NCI-H1417 (cell line): ENCODE results near the gene BRAF.
"Not testable (repeated sequence)": the region's sequence is repeated elsewhere in the genome, so short reads cannot be mapped to it uniquely, and the experiment has no call there.

ENCODE experiments used
- DNase-seq, 3 experiments: peaks; one replicate each; lab custom pipeline; 2025; lab: John Stamatoyannopoulos, UW

The BRAF gene

DNA sequence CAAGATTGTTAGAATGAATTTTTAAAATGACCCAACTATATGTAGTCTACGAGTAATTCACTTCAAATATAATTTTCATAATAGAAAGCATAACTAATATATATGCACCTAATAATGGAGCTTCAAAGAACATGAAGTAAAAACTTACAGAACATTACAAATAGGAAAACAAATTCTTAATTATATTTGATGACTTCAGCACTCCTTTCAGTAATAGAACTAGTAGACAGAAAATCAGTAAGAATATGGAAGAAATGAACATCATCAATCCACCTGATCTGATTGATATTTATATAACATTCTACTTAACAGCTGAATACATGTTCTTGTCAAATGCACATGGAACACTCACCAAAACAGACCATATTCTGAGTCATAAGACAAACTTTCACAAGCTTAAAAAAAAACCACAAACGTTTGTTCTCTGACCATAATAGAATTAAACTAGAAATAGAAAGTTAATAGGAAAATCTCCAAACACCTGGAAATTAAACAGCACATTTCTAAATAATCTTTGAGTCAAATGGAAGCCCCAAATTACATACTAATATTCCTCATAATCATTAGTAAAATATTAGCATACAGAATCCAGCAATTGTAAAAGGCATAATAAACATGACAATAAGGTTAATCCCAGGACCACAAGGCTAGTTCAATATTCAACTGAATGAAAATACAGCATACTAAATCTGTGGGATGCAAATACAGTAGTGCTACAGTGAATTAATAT lies 48.0 kb downstream of the BRAF start:
- DNase-seq: no peak

DNA sequence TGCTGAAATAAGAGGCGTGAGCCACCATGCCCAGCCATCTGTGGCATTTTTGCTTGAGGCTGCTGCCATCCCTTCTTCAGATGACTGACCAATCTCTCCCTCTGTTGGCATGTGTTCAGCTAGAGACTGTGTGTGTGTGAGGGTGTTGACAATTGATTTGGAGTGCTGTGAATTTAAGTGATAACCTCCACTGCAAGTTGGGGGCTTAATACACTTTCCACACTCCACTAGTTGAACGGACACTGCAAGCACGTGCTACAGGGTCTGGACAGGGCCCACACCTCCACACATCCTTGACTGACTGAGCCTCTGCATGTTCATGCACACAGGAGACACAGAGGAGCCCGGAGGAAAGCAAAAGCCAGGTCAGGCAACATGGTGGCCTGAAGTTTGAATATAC lies 51.3 kb downstream of the BRAF start:
- DNase-seq: no peak

DNA sequence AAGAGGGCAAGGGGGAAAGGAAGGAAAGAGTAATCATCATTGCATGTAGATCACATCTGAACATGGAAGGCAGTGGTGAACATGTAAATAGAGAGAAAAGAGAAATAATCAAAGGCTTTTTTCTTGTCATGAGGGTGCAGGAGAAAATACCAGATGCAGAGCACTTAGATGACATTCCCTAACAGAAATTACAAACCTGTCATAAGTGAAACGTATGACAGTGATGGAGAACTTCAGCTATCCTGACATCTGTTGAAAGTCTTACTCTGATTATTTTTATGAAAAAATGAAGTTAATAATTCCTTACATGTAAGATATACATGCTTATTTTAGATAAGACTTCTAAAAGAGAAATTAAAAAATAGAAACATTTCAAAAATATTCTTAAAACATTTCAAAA lies 54.7 kb downstream of the BRAF start:
- DNase-seq: no peak

DNA sequence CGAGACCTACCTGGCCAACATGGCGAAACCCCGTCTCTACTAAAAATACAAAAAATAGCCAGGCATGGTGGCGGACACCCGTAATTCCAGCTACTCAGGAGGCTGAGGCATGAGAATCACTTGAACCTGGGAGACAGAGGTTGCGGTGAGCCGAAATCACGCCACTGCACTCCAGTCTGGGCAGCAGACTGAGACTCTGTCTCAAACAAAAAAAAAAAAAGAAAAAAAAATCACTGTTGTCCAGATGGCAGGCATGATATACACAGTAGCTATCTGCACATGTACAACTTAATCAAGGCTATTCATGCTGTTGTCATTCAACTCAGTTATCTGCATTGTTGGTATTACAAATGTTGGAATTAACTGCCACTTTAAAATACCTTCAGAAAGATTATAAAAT lies 55.3 kb downstream of the BRAF start:
- DNase-seq: no peak

DNA sequence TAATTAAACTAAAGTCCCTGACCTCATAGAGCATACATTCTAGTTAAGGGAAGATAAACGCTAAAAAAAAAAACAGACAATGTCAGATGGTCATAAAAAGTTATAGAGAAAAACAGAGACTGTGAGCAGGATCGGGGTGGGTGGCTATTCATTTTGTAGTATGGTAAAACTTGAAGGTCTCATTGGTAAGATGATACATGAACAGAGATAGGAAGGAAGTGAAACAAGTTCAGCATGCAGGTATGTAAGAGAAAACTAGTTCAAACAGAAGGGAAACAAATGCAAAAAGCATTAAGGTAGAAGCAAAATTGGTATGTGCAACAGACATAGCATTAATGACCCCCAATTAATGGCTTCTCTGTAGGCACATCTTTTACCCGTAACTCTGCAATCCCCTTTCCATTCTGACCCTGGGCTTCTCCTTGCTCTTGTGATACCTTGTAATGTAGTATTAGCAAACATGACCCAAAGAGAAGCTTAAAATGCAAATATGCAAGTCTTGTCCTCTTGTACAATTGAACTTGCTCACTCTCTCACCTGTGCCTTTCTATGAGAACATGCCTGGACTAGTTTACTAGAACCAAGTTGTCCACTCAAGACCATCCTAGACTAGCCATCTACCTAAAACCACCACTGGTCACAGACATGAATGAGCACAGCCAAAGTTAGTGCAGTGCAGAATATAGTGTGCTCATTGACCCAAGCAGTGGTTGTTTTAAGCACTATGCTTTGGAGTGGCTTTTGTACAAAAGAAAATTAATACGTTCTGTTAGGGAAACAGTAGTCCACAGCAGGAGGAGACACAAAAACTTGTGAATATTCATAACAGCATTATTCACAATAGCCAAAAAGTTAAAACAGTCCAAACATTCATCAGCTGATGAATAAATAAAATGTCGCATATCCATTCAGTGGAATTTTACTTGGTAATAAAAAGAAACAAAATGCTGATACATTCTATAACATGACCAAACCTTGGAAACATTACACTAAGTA lies 57.0 kb downstream of the BRAF start:
- no peak for DNase-seq

DNA sequence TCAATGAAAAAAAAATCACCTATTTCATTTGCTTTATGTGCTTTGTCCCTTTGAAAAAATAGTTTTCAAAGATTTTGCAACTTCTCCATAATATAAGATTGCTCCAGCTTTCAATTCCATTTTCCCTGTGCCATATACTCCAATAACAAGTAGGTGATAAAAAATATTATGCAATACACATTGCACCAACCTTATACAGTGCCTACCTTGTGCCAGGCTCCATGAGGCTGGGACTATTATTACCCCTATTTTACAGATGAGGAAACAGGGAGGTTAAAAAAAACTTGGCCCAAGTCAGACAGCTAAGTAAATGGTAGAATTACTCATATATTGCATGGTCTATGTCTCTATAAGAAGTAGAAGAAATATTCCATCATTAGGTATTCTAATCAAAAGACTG lies 57.8 kb downstream of the BRAF start:
- no peak for DNase-seq

DNA sequence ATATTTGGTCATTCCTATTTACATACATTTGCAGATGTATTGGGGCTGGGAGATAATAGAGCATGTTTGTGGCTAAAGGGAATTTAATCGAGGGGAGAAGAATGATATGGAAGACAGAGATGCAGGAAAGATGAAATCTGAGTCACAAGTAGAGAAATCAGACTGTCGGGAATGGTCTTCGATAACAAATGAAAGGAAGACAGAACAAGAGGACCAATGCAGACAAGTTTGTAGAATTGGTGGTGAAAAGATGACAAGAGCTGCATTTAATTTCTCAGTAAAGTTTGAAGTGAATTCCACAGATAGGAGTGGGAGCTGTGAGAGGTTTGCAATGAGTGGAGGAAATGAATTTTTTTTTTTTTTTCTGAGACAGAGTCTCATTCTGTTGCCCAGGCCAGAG lies 60.0 kb downstream of the BRAF start:
- no peak for DNase-seq

DNA sequence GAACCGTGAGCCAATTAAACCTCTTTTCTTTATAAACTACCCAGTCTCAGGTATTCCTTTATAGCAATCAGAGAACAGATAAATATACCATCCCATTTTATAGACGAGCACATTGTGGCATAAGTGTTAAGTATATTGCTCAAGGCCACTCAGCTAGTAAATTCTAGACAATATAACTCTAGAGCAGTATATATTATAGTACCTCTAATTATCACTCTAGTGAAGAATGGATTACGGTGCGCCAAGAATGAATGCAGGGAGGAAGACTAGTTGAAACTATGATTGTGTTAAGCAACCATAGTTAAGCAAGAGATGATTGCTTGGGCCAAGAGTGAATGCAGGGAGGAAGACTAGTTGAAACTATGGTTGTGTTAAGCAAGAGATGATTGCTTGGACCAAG lies 60.9 kb downstream of the BRAF start:
- no peak for DNase-seq

DNA sequence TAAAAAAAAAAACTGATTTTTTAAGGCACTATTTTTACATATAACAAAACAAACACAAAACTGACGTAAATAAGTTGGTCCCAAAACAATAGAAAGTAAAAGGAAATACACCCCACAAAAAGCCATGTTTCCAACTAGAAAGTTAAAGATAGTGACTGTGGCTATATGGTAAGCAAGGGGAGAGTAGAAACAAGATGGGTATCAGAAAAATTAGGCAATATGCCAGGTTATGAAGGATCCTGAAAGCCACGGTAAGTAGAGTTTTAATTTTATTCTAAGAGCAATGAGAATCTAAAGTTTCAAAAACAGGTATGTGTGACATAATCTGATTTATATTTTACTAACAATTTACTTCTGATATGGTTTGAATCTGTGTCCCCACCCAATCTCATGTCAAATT lies 61.5 kb downstream of the BRAF start:
- no peak for DNase-seq

DNA sequence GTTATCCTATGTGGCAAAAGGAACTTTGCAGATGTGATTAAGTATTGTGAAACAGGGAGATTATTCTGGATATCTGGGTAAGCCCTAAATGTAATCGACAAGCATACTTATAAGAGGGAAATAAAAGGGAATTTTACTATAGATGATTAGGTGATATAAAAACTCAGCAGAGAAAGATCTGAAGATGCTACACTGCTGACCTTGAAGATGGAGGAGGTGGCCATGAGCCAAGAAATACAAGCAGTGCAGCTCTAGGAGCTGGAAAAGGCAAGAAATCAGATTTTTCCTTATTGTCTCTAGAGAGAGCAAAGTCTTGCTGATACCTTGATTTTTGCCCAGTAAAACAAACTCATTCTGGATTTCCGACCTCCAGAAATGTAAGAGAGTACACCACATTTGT lies 67.7 kb downstream of the BRAF start:
- no peak for DNase-seq

DNA sequence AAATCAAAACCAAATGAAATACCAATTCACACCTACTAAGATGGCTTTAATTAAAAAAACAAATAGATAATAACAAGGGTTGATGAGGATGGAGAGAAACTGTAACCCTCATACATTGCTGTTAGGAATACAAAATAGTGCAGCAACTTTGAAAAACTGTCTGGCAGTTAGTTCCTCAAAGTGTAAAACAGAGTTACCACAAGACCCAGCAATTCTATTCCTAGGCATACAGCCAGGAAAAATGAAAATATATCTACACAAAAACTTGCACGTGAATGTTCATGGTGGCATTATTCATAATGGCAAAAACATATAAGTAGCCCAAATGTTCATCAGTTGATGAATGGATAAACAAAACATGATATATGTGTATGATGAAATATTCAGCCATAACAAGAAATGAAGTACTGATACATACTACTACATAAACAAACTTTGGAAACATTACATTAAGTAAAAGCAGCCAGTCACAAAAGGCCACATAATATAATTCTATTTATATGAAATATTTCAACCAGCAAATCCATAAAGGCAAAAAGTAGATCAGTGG lies 83.5 kb downstream of the BRAF start:
- no peak for DNase-seq

DNA sequence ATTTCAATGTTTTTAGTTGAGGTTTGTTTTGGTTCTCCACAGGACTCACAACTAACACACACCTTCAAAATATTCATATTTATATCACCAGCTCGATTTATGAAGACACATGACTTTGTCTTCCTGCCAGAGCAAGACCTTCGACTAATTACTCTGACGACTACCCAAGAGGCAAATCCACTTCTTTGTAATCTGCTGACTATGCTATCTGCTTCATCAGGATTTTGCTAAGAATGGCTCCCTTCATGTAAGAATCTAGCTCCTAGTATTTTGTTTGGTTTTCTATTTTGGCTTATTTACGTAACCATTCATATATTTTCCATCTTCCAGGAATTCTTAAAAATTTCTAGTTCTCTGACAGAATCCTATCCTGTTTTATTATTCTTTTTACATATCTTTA lies 93.0 kb downstream of the BRAF start:
- DNase-seq: no peak

DNA sequence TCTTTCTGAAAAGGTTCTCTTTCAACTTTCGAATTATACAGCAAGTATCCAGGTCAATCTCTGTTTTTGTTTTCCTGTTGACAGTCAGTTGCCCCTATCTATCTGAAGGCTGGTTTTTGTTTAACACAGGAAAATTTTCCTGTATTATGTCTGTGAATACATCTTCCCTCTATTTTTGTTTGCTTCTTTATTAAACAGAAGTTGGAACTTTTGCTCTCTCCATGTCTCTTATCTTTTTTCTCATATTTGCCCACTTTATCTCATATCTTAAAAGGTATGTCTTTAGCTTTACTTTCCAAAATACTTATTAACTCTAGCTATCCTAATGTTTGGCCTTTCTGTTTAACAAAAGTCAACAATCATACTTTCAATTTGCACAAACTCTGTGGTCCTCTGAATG lies 95.0 kb downstream of the BRAF start:
- no peak for DNase-seq

DNA sequence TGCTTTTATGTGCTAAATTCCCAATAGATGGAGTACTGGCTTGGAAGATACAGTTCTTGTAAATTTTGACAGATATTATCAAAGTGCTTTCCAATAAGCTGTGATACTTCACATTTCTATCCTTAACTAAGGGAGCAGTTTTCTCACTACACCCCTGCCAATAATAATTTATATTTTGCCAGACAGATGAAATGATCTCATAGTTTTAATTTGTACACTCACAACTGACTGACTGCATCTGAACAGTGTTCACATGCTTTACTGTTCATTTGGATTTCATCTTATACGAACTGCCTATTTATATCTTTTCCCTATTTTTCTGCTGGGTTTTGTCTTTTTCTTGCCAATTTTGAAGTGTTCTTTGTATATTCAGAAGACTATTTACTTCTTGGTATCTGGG lies 96.0 kb downstream of the BRAF start:
- DNase-seq: no peak

DNA sequence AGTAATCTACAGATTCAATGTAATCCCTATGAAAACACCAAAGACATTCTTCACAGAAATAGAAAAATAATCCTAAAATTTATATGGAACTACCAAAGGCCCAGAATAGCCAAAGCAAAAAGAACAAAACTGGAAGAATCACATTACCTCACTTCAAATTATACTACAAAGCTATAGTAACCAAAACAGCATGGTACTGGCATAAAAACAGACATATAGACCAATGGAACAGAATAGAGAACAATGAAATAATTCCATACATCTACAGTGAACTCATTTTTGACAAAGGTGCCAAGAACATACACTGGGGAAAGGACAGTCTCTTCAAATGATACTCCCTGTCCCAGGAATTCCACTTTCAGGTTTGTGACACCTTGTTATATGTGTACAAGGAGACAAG lies 107.3 kb downstream of the BRAF start:
- DNase-seq: not testable (repeated sequence)

DNA sequence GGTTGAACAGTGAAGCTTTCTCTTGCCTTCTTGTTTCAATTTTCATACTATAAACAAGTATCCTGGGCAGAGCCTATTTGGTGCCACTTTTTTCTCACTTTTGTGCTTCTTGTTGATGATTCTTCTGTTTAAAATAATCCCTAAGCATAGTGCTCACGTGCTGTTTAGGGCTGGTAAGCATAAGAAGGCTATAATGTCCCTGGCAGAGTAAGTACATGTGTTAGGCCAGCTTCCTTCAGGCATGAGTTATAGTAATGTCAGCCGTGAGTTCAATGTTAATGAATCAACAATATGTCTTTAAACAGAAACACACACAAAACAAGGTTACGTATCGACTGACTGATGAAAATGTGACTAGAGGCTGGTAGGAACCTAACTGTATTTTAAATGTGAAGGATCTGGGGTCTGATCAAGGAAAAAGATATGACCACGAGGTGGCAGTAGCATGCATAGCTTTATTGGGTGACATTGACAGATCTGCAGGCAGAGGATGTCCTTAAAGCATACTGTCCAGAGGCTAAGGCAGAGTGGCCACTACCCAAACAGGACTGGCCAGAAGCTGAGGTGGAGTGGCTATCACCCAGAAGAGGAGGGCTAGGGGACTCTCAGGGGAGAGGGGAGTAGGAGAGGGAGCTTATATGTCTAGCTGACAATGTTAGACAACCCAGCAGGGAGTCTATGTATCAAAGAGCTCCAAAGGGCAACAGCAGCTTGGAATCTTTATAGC lies 113.7 kb downstream of the BRAF start:
- peak; percentile 68 to 89 (median 71) for DNase-seq

DNA sequence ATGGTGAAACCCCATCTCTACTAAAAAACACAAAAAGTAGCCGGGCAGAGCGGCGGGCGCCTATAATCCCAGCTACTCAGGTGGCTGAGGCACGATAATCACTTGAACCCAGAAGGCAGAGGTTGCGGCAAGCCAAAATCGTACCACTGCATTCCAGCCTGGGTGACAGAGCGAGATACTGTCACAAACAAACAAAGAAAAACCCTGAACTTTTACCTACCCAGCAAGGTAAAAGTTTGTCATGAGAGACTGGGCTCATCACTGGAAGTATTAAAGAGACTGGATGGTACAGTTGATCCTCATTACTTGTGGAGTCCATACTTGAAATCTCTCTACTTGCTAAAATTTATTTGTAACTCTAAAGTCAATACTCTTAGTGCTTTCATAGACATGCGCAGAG lies 114.3 kb downstream of the BRAF start:
- DNase-seq: no peak

DNA sequence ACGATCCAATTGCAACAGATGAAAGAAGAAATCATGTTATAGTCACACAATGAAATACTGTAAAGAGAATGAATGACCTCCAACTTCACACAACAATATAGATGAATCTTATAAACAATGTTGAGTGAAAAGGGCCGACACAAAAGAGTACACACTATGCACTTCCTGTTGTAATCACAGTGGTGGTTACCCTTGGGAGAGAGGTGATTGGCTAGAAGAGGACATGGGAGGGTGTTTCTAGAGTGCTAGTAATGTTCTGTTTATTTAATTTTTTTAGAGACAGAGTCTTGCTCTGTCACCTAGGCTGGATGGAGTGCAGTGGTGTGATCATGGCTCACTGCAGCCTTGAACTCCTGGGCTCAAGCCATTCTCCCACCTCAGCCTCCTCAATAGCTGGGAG lies 145.8 kb downstream of the BRAF start:
- no peak for DNase-seq

DNA sequence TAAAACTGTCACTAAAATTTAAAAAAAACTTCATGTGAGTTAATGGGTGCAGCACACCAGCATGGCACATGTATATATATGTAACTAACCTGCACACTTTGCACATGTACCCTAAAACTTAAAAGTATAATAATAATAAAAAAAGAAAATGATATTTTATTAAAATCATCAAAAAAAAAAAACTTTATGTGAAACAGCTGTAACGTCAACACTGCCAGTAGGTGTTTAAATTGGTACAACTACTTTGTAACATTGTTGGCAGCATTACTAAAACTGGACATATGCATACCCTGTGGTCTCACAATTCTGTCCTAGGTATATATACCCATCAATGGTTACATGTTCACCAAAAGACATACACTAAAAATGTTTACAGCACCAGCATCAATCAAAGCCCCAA lies 146.2 kb downstream of the BRAF start:
- no peak for DNase-seq

DNA sequence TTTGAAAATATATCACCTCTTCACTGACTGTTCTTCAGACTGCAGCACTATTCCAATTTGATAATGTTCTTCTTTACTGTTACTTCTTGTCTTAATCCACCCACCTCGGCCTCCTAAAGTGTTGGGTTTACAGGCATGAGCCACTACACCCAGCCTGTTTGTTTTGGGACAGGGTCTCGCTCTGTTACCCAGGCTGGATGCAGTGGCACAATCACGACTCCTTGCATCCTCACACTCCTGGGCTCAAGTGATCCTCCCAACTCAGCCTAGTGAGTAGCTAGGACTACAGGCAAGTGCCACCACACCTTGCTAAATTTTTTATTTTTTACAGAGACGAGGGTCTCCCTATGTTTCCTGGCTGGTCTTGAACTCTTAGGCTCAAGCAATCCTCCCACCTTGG lies 150.4 kb downstream of the BRAF start:
- DNase-seq: no peak

DNA sequence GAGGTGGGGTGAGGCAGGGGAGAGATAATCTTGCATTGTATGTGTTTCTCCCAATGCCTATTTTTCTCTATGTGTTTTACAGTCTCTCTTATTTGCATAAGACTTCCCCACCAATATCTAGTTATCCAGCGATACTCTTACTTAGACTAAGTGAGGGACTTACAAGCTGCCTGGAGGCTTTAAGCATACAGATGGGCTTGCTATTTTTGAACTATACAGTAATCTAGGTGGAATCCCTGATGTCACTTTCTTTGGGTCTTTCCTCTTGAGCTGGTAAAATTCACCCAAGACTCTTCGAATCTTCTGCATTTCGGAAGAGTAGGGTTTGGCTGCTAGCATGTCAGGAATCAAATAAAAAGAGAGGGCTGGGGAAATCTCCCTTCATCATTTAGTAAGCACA lies 151.6 kb downstream of the BRAF start:
- DNase-seq: no peak

DNA sequence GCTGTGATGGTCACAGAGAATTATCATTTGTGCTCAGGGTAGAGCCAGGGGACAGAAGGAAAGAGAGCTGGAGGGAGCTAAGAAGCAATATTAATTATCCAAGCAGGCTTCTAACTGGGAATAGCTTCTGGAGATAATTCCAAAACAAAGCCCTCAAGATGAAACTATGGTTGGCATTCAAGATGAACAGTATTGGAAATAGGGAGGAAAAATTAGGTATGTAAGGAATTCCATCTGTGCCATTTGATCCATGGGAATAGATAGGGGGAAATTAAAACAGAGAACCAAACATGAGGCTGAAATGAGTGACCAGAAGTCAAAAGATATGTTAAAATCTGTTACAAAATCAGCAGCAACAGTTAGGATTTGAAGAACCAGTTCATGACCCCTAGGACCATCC lies 152.9 kb downstream of the BRAF start:
- no peak for DNase-seq
